CD4-positive, alpha-beta memory T cell (primary cell): ENCODE measurements around the gene PLEKHA1. TPM values are rescaled to one million over a fixed set of nuclear protein-coding genes. Genes with fewer than 3 reads are reported as not detected.

ENCODE experiments used
- CTCF ChIA-PET: fragments of 350-600 bp; sonication (Branson Sonifier 250); formaldehyde crosslinking; loops from one replicate; lab custom pipeline; 2021; ENCODE audit warnings: inconsistent platforms; ENCODE audit not compliant: partially characterized antibody; lab: Charles Lee
- POLR2A ChIA-PET: fragments of 350-600 bp; sonication (Branson Sonifier 250); formaldehyde crosslinking; loops from one replicate; lab custom pipeline; 2021; ENCODE audit not compliant: partially characterized antibody; lab: Charles Lee
- DNase-seq, 5 donors: peaks; one replicate each; pipeline versions ENCODE4 v3.0.0 to v3.0.0-alpha.2; 2020 to 2022; ENCODE audit warnings: mixed read lengths in 1 of 5
- H3K27ac ChIP-seq: one replicate; pipeline ENCODE4 v1.7.0; 2013; ENCODE audit warnings: low read depth, low read length
- H3K27me3 ChIP-seq: 2 replicates; pipeline ENCODE4 v1.7.0; 2013; ENCODE audit warnings: mild to moderate bottlenecking, low read length, moderate library complexity; ENCODE audit not compliant: insufficient read depth
- H3K36me3 ChIP-seq: 2 replicates; pipeline ENCODE4 v1.7.0; 2013; ENCODE audit warnings: mild to moderate bottlenecking, low read length, moderate library complexity; ENCODE audit not compliant: insufficient read depth
- H3K4me1 ChIP-seq: 2 replicates; pipeline ENCODE4 v1.7.0; 2013; ENCODE audit warnings: mild to moderate bottlenecking, low read length, moderate library complexity; ENCODE audit not compliant: insufficient read depth
- H3K4me3 ChIP-seq, 2 donors: one replicate each; pipeline ENCODE4 v1.7.0; 2013; ENCODE audit warnings: low read length in 2 of 2, mild to moderate bottlenecking in 1 of 2
- H3K9me3 ChIP-seq, 2 donors: one replicate each; pipeline ENCODE4 v1.7.0; 2013; ENCODE audit warnings: low read length in 2 of 2, control low read depth in 1 of 2; ENCODE audit not compliant: control insufficient read depth in 1 of 2
- H3K27ac Mint-ChIP-seq, 7 donors: one replicate each; pipeline ENCODE4 v1.8.0; 2020 to 2021; ENCODE audit warnings: mixed read lengths in 7 of 7, mild to moderate bottlenecking in 6 of 7, inconsistent platforms in 3 of 7, moderate library complexity in 3 of 7
- H3K27me3 Mint-ChIP-seq, 2 donors: one replicate each; pipeline ENCODE4 v1.8.0; 2020 to 2021; ENCODE audit warnings: mixed read lengths in 2 of 2
- H3K36me3 Mint-ChIP-seq, 2 donors: one replicate each; pipeline ENCODE4 v1.8.0; 2020 to 2021; ENCODE audit warnings: mixed read lengths in 2 of 2, inconsistent platforms in 1 of 2, mild to moderate bottlenecking in 1 of 2
- H3K4me1 Mint-ChIP-seq, 4 donors: one replicate each; pipeline ENCODE4 v1.8.0; 2020 to 2021; ENCODE audit warnings: mixed read lengths in 4 of 4, mild to moderate bottlenecking in 1 of 4
- H3K4me3 Mint-ChIP-seq, 8 donors: one replicate each; pipeline ENCODE4 v1.8.0; 2020 to 2021; ENCODE audit warnings: mixed read lengths in 8 of 8, mild to moderate bottlenecking in 7 of 8, moderate library complexity in 6 of 8, inconsistent platforms in 3 of 8
- H3K9me3 Mint-ChIP-seq, 8 donors: one replicate each; pipeline ENCODE4 v1.8.0; 2020 to 2021; ENCODE audit warnings: mixed read lengths in 8 of 8, mild to moderate bottlenecking in 5 of 8, inconsistent platforms in 3 of 8, moderate library complexity in 1 of 8
- intact Hi-C: fragments of 100-400 bp; cut with micrococcal nuclease; formaldehyde crosslinking; loops from one replicate; pipeline ENCODE4 v1.15.1; 2023
- polyA plus RNA-seq, 2 donors: library from polyadenylated mRNA; unstranded; fragments of 300-500 nt; fragmentation: Illumina TruSeq; gene quantifications; one replicate each; pipeline ENCODE4 v1.2.3, GENCODE V29; 2021
- total RNA-seq, 2 experiments: library from RNA; stranded (reverse); gene quantifications; one replicate each; pipeline ENCODE4 v1.2.3, GENCODE V29; 2021

Gene PLEKHA1
- total and polyA plus RNA-seq, 4 experiments from 2014 or later, result 62.9 to 92.9 (median 80.1) TPM

GRCh38 chr10:122331100-122331499 lies 43.4 kb upstream of the PLEKHA1 start:
- no peak for DNase-seq
- Histone ChIP-seq H3K36me3 (no peaks in the 10 kb centered on the region), H3K4me3 (no peak overlapping the region), H3K4me1 (no peaks in the 10 kb centered on the region), H3K9me3 (no peaks in the 10 kb centered on the region), H3K27me3 (no peaks in the 10 kb centered on the region), H3K27ac (no peak overlapping the region)
- peaks cover 0 to 2% (median 0%) of the 10 kb centered on the region in 8 donors for H3K9me3 Mint-ChIP-seq
- CTCF ChIA-PET, result no interaction called here
- no peak overlapping the region for H3K4me3 Mint-ChIP-seq
- POLR2A ChIA-PET, result no interaction called here
- H3K36me3 Mint-ChIP-seq, result no peaks in the 10 kb centered on the region
- H3K27ac Mint-ChIP-seq, result no peak overlapping the region
- peaks cover 13 to 16% of the 10 kb centered on the region in 2 donors for H3K27me3 Mint-ChIP-seq
- H3K4me1 Mint-ChIP-seq, result no peaks in the 10 kb centered on the region
- intact Hi-C loops, result no loop called here

- H3K4me3 ChIP-seq, result no peak overlapping the region
- Mint-ChIP-seq H3K4me1 (no peaks in the 10 kb centered on the region), H3K9me3 (no peaks in the 10 kb centered on the region), H3K4me3 (no peak overlapping the region), H3K27ac (peak overlapping the region in 1 of 7 donors; percentile 4), H3K36me3 (no peaks in the 10 kb centered on the region), H3K27me3 (peaks cover 10 to 13% of the 10 kb centered on the region in 2 donors)
- ChIA-PET POLR2A (no interaction called here), CTCF (interaction anchor here (2.4 to 3.9 kb wide), 2 partner anchors 33 to 103 kb away, joined by 5 to 17 read pairs; no protein-coding TSS in a partner anchor)
- no peak for DNase-seq
- no peaks in the 10 kb centered on the region for H3K36me3 ChIP-seq
- intact Hi-C loops, result no loop called here
- H3K27ac ChIP-seq, result no peak overlapping the region
- H3K27me3 ChIP-seq, result no peaks in the 10 kb centered on the region
- no peaks in the 10 kb centered on the region for H3K4me1 ChIP-seq
- no peaks in the 10 kb centered on the region for H3K9me3 ChIP-seq
Observed at GRCh38 chr10:122331615-122332446, 42.7 kb upstream of the PLEKHA1 start.

- Histone ChIP-seq H3K27ac (no peak overlapping the region), H3K4me3 (no peak overlapping the region), H3K27me3 (no peaks in the 10 kb centered on the region), H3K9me3 (no peaks in the 10 kb centered on the region), H3K4me1 (no peaks in the 10 kb centered on the region), H3K36me3 (no peaks in the 10 kb centered on the region)
- peaks cover 10 to 13% of the 10 kb centered on the region in 2 donors for H3K27me3 Mint-ChIP-seq
- no peak overlapping the region for H3K27ac Mint-ChIP-seq
- ChIA-PET CTCF (interaction anchor here (1.9 to 3.9 kb wide), 3 partner anchors 10 to 102 kb away, joined by 5 to 17 read pairs (median 6); no protein-coding TSS in a partner anchor), POLR2A (no interaction called here)
- H3K9me3 Mint-ChIP-seq, result no peaks in the 10 kb centered on the region
- H3K4me1 Mint-ChIP-seq, result no peaks in the 10 kb centered on the region
- DNase-seq, result no peak
- H3K36me3 Mint-ChIP-seq, result no peaks in the 10 kb centered on the region
- intact Hi-C loops, result no loop called here
- no peak overlapping the region for H3K4me3 Mint-ChIP-seq
Observed at GRCh38 chr10:122333037-122333436, 41.5 kb upstream of the PLEKHA1 start.

- Mint-ChIP-seq H3K4me3 (no peak overlapping the region), H3K27me3 (peaks cover 5 to 13% of the 10 kb centered on the region in 2 donors), H3K9me3 (no peaks in the 10 kb centered on the region), H3K36me3 (no peaks in the 10 kb centered on the region), H3K27ac (no peak overlapping the region), H3K4me1 (no peaks in the 10 kb centered on the region)
- CTCF ChIA-PET, result interaction anchor here (3.9 kb wide), 1 partner anchor 98 kb away, joined by 17 read pairs; no protein-coding TSS in a partner anchor
- no peaks in the 10 kb centered on the region for H3K27me3 ChIP-seq
- no peaks in the 10 kb centered on the region for H3K36me3 ChIP-seq
- no peaks in the 10 kb centered on the region for H3K9me3 ChIP-seq
- no peak overlapping the region for H3K27ac ChIP-seq
- intact Hi-C loops, result no loop called here
- POLR2A ChIA-PET, result no interaction called here
- H3K4me3 ChIP-seq, result no peak overlapping the region
- peak in 1 of 5 donors; percentile 38 for DNase-seq
- no peaks in the 10 kb centered on the region for H3K4me1 ChIP-seq
Observed at GRCh38 chr10:122336332-122336731, 38.2 kb upstream of the PLEKHA1 start.

- ChIA-PET CTCF (no interaction called here), POLR2A (no interaction called here)
- H3K27me3 ChIP-seq, result no peaks in the 10 kb centered on the region
- Mint-ChIP-seq H3K9me3 (no peaks in the 10 kb centered on the region), H3K4me1 (no peaks in the 10 kb centered on the region), H3K27ac (no peak overlapping the region), H3K36me3 (no peaks in the 10 kb centered on the region), H3K4me3 (no peak overlapping the region), H3K27me3 (peaks cover 4 to 8% of the 10 kb centered on the region in 2 donors)
- intact Hi-C loops, result no loop called here
- DNase-seq, result no peak
- H3K4me1 ChIP-seq, result no peaks in the 10 kb centered on the region
- H3K4me3 ChIP-seq, result no peak overlapping the region
- H3K9me3 ChIP-seq, result no peaks in the 10 kb centered on the region
- no peaks in the 10 kb centered on the region for H3K36me3 ChIP-seq
- H3K27ac ChIP-seq, result no peak overlapping the region
Observed at GRCh38 chr10:122336961-122337360, 37.5 kb upstream of the PLEKHA1 start.

GRCh38 chr10:122338609-122339441 lies 35.7 kb upstream of the PLEKHA1 start:
- H3K4me1 Mint-ChIP-seq, result peaks cover 3 to 9% (median 6%) of the 10 kb centered on the region in 4 donors
- H3K4me1 ChIP-seq, result no peaks in the 10 kb centered on the region
- DNase-seq, result no peak
- no peaks in the 10 kb centered on the region for H3K27me3 ChIP-seq
- no peak overlapping the region for H3K4me3 Mint-ChIP-seq
- intact Hi-C loops, result no loop called here
- H3K9me3 Mint-ChIP-seq, result no peaks in the 10 kb centered on the region
- H3K27ac Mint-ChIP-seq, result no peak overlapping the region
- no peak overlapping the region for H3K27ac ChIP-seq
- CTCF ChIA-PET, result interaction anchor here (0.9 to 3.4 kb wide), 5 partner anchors 40 to 227 kb away, joined by 3 to 19 read pairs (median 5); no protein-coding TSS in a partner anchor
- no peak overlapping the region for H3K4me3 ChIP-seq
- no peaks in the 10 kb centered on the region for H3K36me3 Mint-ChIP-seq
- H3K27me3 Mint-ChIP-seq, result peaks cover 1 to 2% of the 10 kb centered on the region in 2 donors
- no peaks in the 10 kb centered on the region for H3K36me3 ChIP-seq
- no peaks in the 10 kb centered on the region for H3K9me3 ChIP-seq
- POLR2A ChIA-PET, result no interaction called here
